Embryonic facial prominence (tissue), 1 donor: Measurements from ENCODE around the gene HIVEP2.

ENCODE experiments used
- DNase-seq: peaks from one replicate; pipeline ENCODE4 v3.0.0-alpha.2; 2016; ENCODE audit errors: extremely low spot score

Gene HIVEP2

DNA sequence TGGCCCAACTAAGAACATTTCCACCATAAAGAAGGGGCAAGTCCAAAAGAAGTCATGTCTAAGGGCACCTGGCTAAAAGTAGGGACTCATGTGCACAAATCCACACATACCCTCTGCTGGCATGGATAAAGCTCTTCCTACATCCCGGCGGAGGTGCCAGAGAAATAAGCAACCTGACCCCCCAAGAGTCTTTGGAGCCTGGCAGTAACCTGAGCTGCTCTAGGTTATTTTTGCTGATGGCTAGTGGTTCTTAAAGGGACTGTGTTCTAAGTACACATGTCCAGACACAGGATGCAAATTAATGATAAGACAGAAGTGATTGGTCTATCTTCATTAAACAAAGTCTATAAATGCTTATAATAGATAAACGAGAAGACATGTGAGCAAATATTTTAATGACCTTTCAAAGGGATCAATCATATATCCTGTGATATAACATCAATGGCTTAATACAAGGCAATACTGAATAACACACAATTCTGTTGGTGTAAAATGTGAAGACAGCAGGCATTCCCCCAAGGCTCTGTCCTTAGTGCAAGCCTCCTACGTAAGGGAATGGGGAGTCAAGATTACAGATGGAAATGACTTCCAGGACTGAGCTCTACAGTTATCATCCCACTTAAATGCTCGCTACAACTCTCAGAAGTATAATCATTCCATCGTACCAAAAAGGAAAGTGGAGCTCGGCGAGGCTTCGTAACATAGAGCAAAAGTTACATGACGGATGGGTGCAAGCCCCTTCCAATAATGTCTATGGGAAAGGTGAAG, 52.5 kb downstream of the HIVEP2 start:
- no peak for DNase-seq

- DNase-seq = no peak
Measured at GRCh38 chr6:142891454-142891853, 53.5 kb downstream of the HIVEP2 start.

DNA sequence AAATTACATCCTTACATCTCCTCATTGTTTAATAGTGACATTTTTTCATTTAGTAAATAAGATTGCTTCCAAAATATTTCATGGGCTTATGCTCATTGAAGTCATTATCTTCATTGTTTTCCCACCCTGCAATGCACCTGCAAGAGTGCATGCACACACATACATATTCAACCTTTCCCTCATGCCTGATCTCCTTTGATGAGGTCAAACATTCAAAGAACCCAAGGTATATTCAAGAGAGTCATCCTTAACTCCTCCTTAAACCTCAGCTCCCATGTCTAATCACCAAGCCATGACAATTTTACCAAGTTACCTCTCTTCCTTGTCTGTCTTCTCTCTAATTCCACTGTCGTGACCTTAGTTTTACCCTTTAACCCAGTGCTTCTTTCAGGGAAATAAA, 56.5 kb downstream of the HIVEP2 start:
- no peak for DNase-seq

GRCh38 chr6:142887517-142887916, 57.5 kb downstream of the HIVEP2 start:
- DNase-seq = no peak

- DNase-seq = no peak
Measured at GRCh38 chr6:142886431-142887170, 58.4 kb downstream of the HIVEP2 start.

GRCh38 chr6:142885182-142885867, 59.7 kb downstream of the HIVEP2 start:
- DNase-seq = peak; percentile 22

- no peak for DNase-seq
Measured at GRCh38 chr6:142884214-142885035, 60.6 kb downstream of the HIVEP2 start.

DNA sequence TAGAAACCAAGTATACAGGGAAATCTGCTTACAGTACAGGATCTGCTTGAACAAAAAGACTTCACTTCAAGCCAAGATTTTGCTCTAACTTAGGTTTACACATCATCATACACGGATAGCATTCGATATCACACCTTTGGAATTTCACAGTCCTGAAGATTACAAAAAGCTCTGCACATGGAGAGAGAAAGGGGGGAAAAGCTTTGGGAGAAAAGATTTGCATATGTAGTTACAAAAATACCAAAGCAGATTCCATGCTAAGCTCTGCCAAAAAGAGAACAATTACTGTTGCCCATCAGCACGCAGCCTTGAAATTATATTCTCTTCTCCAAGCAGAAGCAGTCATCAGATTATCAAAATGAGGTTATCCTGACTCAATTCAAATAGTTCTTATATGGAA, 62.0 kb downstream of the HIVEP2 start:
- DNase-seq = no peak

- no peak for DNase-seq
Measured at GRCh38 chr6:142881761-142882160, 63.2 kb downstream of the HIVEP2 start.

DNA sequence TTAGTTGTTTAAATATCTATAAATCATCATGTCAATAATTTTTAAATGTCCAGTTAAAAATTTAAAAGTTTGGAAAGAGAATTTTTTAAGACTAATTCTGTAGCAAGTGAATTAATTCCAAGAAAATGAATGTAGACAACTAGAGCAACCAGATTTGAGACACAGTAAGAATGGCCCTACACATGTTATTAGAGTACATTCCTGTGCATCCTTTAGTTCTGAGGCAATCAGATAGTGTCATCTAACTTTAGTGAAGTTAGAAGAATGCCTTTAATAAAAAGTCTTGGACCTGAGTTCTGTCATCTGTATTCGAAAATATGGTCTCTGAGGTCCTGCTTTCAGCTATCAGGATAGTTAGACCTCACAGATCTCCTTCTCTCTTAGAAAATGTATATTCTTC, 63.7 kb downstream of the HIVEP2 start:
- no peak for DNase-seq

DNA sequence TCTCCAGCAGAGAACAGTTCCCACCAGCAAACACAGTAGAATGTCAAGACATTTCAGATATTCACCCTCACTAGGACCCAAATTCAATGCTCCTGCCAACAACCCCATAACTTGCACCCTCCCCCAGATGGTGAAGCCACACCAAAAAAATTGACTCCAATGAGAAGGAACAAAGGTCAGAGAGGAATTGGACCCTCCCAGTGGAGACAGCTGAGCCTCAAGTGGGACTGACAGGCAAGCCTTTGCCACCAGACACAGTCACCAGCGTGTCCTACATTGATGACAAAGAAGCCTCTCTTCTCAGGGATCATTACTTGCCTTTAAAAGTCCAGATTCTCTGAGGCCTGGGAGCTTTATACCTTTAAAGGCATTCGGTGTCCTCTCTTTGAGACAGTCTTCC, 64.8 kb downstream of the HIVEP2 start:
- no peak for DNase-seq

- no peak for DNase-seq
Measured at GRCh38 chr6:142879527-142879926, 65.4 kb downstream of the HIVEP2 start.

DNA sequence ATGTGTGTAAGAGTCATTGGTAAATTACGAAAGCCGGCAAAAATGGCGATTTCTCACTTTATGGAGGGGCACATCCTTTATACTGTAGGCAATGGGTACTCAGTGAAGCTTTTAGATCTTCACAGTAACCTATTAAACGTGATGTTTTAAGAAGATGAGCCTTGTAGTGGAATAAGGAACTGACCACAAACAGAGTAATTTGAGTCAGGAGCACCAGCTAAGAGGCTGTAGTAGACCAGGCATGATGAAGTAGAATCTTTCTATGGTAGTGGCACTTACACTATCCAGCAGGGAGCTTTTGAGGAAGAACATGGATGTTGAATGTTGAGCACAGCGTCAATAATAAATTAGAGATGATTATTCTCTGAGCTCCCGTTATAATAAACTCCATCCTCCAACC, 65.9 kb downstream of the HIVEP2 start:
- no peak for DNase-seq

- no peak for DNase-seq
Measured at GRCh38 chr6:142878407-142878806, 66.6 kb downstream of the HIVEP2 start.

- DNase-seq = no peak
Measured at GRCh38 chr6:142874676-142875075, 70.3 kb downstream of the HIVEP2 start.

GRCh38 chr6:142872376-142872775, 72.6 kb downstream of the HIVEP2 start:
- DNase-seq = no peak

GRCh38 chr6:142871910-142872331, 73.1 kb downstream of the HIVEP2 start:
- DNase-seq = no peak

DNA sequence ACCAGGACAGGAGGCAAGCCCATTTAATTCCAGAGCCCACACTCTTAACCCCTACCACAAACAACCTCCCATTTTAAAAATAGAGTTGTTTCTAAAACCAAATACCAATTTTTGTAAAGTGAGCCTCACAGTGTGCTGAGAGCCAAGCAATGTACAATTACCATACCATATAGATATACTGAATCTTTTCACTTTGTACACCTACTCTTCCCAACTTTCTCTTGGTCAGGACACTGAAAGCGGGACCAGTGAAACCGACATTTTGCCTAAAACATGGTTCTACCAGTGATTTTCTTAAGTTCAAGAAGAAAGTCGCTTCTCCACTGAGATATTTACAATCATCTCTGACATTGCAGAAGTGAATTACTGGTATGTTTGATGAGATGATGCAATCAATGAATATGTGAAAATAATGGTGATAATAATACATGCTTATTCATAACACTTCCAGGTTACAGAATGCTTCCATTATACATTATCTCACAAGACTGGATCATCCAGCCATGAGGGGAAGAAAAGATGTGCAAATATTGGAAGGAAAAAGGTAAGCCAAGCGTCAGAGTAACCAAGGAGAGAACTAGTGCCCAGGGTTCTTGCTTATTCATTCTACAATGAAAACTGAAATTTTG, 74.1 kb downstream of the HIVEP2 start:
- DNase-seq = no peak

DNA sequence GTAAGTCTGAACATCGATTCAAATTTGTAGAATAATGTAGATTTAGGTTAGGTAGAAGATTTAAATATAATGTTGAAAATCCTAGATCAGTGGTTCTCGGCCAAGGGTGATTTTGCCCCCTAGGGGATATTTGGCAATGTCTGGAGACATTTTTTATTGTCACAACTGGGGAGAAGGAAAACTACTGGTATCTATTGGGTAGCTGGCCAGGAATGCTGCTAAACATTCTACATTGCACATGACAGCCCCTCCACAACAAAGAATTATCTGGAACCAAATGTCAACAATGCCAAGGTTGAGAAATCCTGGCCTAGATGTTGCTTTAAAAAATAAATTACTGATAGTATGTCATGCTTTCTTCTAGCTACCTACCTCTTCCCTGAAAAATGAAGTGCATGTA, 76.1 kb downstream of the HIVEP2 start:
- DNase-seq = no peak

- no peak for DNase-seq
Measured at GRCh38 chr6:142867988-142868812, 76.8 kb downstream of the HIVEP2 start.
